NCI-H748 treated with DMSO at 0.1 percent for 48 hours (cell line): ENCODE measurements around the gene FBXL16.
"Not testable (repeated sequence)": the region's sequence is repeated elsewhere in the genome, so short reads cannot be mapped to it uniquely, and the experiment has no call there.

ENCODE experiments used
- DNase-seq: peaks from one replicate; lab custom pipeline; 2025; lab: John Stamatoyannopoulos, UW

FBXL16 gene

GRCh38 chr16:722835-723633, 17.4 kb upstream of the FBXL16 start:
- DNase-seq = no peak

- no peak for DNase-seq
Measured at GRCh38 chr16:721765-722540, 16.4 kb upstream of the FBXL16 start.

- peak; percentile 63 for DNase-seq
Measured at GRCh38 chr16:720990-721764, 15.6 kb upstream of the FBXL16 start, which contains the start of gene ANTKMT. ANTKMT (plus strand) TSS chr16:721146; CDS start chr16:721275, 129 bp downstream.

GRCh38 chr16:720447-720989, 14.9 kb upstream of the FBXL16 start:
- peak; percentile 22 for DNase-seq

GRCh38 chr16:719815-720446, 14.3 kb upstream of the FBXL16 start:
- no peak for DNase-seq

GRCh38 chr16:718922-719321, 13.3 kb upstream of the FBXL16 start:
- no peak for DNase-seq

GRCh38 chr16:718389-718788, 12.8 kb upstream of the FBXL16 start:
- no peak for DNase-seq

- no peak for DNase-seq
Measured at GRCh38 chr16:717450-718245, 12.0 kb upstream of the FBXL16 start.

- DNase-seq = no peak
Measured at GRCh38 chr16:716768-717325, 11.2 kb upstream of the FBXL16 start.

GRCh38 chr16:716200-716568, 10.6 kb upstream of the FBXL16 start:
- DNase-seq = no peak

GRCh38 chr16:715477-716199, 10.0 kb upstream of the FBXL16 start:
- DNase-seq = no peak

- DNase-seq = peak; percentile 32
Measured at GRCh38 chr16:714558-715476, 9.2 kb upstream of the FBXL16 start, which contains the start of gene METRN. METRN (plus strand) TSS chr16:715118; CDS start chr16:715290, 172 bp downstream.

GRCh38 chr16:714079-714478, 8.5 kb upstream of the FBXL16 start:
- no peak for DNase-seq

- DNase-seq = not testable (repeated sequence)
Measured at GRCh38 chr16:712740-713250, 7.2 kb upstream of the FBXL16 start.

- peak; percentile 30 for DNase-seq
Measured at GRCh38 chr16:711548-712320, 6.1 kb upstream of the FBXL16 start.

- no peak for DNase-seq
Measured at GRCh38 chr16:711084-711483, 5.5 kb upstream of the FBXL16 start.

- DNase-seq = no peak
Measured at GRCh38 chr16:710500-711075, 5.0 kb upstream of the FBXL16 start.
